IMR-90 (cell line): Measurements from ENCODE around the gene JADE2. TPM values are rescaled to one million over a fixed set of nuclear protein-coding genes. Genes with fewer than 3 reads are reported as not detected.

Experiments
- ATAC-seq: fragments of 200-7000 bp; cut with Tn5 transposase; 2 replicates; pipeline ENCODE4 v1.9.1; 2020; ENCODE audit warnings: low read depth, mild to moderate bottlenecking, moderate library complexity
- BruUV-seq: library from RNA; stranded (reverse); fragments of 400-500 nt; replicated peaks from 2 replicates; lab custom pipeline; 2021; lab: Mats Ljungman, UMichigan
- CTCF ChIA-PET: fragments of 300-600 bp; formaldehyde crosslinking; extraction: SDS; loops from one replicate; lab custom pipeline; 2021; ENCODE audit warnings: antibody characterized with exemption; lab: Yijun Ruan, JAX
- POLR2A ChIA-PET: fragments of 300-600 bp; sonication (Branson Sonifier 250); formaldehyde crosslinking; loops from one replicate; lab custom pipeline; 2022; ENCODE audit warnings: antibody characterized with exemption; ENCODE audit not compliant: unreplicated experiment; lab: Charles Lee
- DNase-seq: peaks from one replicate; pipeline ENCODE4 v3.0.0; 2013
- H2AFZ ChIP-seq: replicated peaks from 2 replicates; pipeline ENCODE3; 2013; ENCODE audit warnings: low read length, mild to moderate bottlenecking; ENCODE audit not compliant: poor library complexity
- H2AK5ac ChIP-seq: 2 replicates; pipeline ENCODE4 v1.6.1; 2013; ENCODE audit warnings: low read depth, low read length, inconsistent platforms
- H2AK9ac ChIP-seq: replicated peaks from 2 replicates; pipeline ENCODE3; 2013; ENCODE audit warnings: mild to moderate bottlenecking, low read depth, low read length, moderate library complexity; ENCODE audit not compliant: poor library complexity
- H2BK120ac ChIP-seq: 2 replicates; pipeline ENCODE4 v1.6.1; 2013; ENCODE audit warnings: low read depth, low read length, inconsistent platforms
- H2BK15ac ChIP-seq: 3 replicates; pipeline ENCODE4 v1.6.1; 2013; ENCODE audit warnings: low read depth, low read length, inconsistent platforms
- H2BK20ac ChIP-seq: 2 replicates; pipeline ENCODE4 v1.6.1; 2013; ENCODE audit warnings: low read depth, mild to moderate bottlenecking, inconsistent platforms, low read length, moderate library complexity
- H2BK5ac ChIP-seq: 2 replicates; pipeline ENCODE4 v1.6.1; 2013; ENCODE audit warnings: mild to moderate bottlenecking, low read depth, low read length, inconsistent platforms; ENCODE audit not compliant: poor library complexity, severe bottlenecking
- H3K14ac ChIP-seq: replicated peaks from 2 replicates; pipeline ENCODE4 v1.6.1; 2013; ENCODE audit warnings: low read depth, low read length, inconsistent platforms
- H3K18ac ChIP-seq: 2 replicates; pipeline ENCODE4 v1.6.1; 2013; ENCODE audit warnings: low read depth, low read length, control low read depth
- H3K23ac ChIP-seq: 2 replicates; pipeline ENCODE4 v1.6.1; 2013; ENCODE audit warnings: low read depth, low read length, inconsistent platforms
- H3K27ac ChIP-seq: 2 replicates; pipeline ENCODE4 v1.5.1; 2013; ENCODE audit warnings: mild to moderate bottlenecking, control low read depth, low read length; ENCODE audit not compliant: insufficient read depth
- H3K27me3 ChIP-seq: 2 replicates; pipeline ENCODE4 v1.6.1; 2013; ENCODE audit warnings: low read length; ENCODE audit not compliant: control insufficient read depth, insufficient read depth
- H3K36me3 ChIP-seq: 2 replicates; pipeline ENCODE4 v1.6.1; 2013; ENCODE audit warnings: low read length, mixed read lengths; ENCODE audit not compliant: control insufficient read depth, insufficient read depth
- H3K4ac ChIP-seq: 2 replicates; pipeline ENCODE4 v1.6.1; 2013; ENCODE audit warnings: low read depth, low read length, inconsistent platforms
- H3K4me1 ChIP-seq: 2 replicates; pipeline ENCODE4 v1.6.1; 2013; ENCODE audit warnings: low read length, mixed read lengths; ENCODE audit not compliant: control insufficient read depth, insufficient read depth
- H3K4me2 ChIP-seq: 2 replicates; pipeline ENCODE4 v1.6.1; 2013; ENCODE audit warnings: low read depth, mild to moderate bottlenecking, control low read depth, low read length, moderate library complexity
- H3K4me3 ChIP-seq: 2 replicates; pipeline ENCODE4 v1.5.1; 2013; ENCODE audit warnings: low read depth, mild to moderate bottlenecking, control low read depth, low read length, moderate library complexity; ENCODE audit not compliant: insufficient read depth
- H3K56ac ChIP-seq: 2 replicates; pipeline ENCODE4 v1.6.1; 2013; ENCODE audit warnings: low read length, inconsistent platforms; ENCODE audit not compliant: insufficient read depth; ENCODE audit errors: extremely low read depth
- H3K79me1 ChIP-seq, 2 experiments: 2 replicates each; pipeline ENCODE4 v1.6.1; 2013; ENCODE audit warnings: low read length in 2 of 2, inconsistent platforms in 1 of 2, low read depth in 1 of 2
- H3K9ac ChIP-seq: 2 replicates; pipeline ENCODE4 v1.6.1; 2013; ENCODE audit warnings: low read depth, low read length, control low read depth
- H3K9me1 ChIP-seq: 2 replicates; pipeline ENCODE4 v1.6.1; 2013; ENCODE audit warnings: low read length, inconsistent platforms; ENCODE audit not compliant: insufficient read depth
- H3K9me3 ChIP-seq: 2 replicates; pipeline ENCODE4 v1.6.1; 2013; ENCODE audit warnings: low read length; ENCODE audit not compliant: control insufficient read depth, insufficient read depth
- H4K20me1 ChIP-seq: 2 replicates; pipeline ENCODE4 v1.6.1; 2013; ENCODE audit warnings: low read length, inconsistent platforms; ENCODE audit not compliant: insufficient read depth
- H4K5ac ChIP-seq: 2 replicates; pipeline ENCODE4 v1.6.1; 2013; ENCODE audit warnings: mild to moderate bottlenecking, low read depth, low read length, control low read depth
- H4K8ac ChIP-seq, 2 experiments: 2 replicates each; pipeline ENCODE4 v1.6.1; 2013; ENCODE audit warnings: low read depth in 2 of 2, low read length in 2 of 2, control low read depth in 1 of 2, inconsistent platforms in 1 of 2
- H4K91ac ChIP-seq: 2 replicates; pipeline ENCODE4 v1.6.1; 2013; ENCODE audit warnings: low read depth, low read length, inconsistent platforms; ENCODE audit not compliant: insufficient read depth
- BHLHE40 ChIP-seq: fragments of 150-350 bp; IDR thresholded peaks from 2 replicates; pipeline ENCODE4 v1.6.1; 2016; ENCODE audit warnings: mild to moderate bottlenecking, low read depth, low read length
- CHD1 ChIP-seq: IDR thresholded peaks from 2 replicates; pipeline ENCODE4 v1.6.1; 2012; ENCODE audit warnings: low read depth, low read length, improper control_type of control experiment
- ELK1 ChIP-seq: fragments of 150-350 bp; IDR thresholded peaks from 2 replicates; pipeline ENCODE4 v1.6.1; 2016; ENCODE audit warnings: low read depth, mild to moderate bottlenecking, low read length, moderate library complexity, borderline replicate concordance
- FOS ChIP-seq: fragments of 150-350 bp; IDR thresholded peaks from 2 replicates; pipeline ENCODE4 v1.6.1; 2016; ENCODE audit warnings: low read depth, low read length
- MAFK ChIP-seq: IDR thresholded peaks from 2 replicates; pipeline ENCODE4 v1.6.1; 2012; ENCODE audit warnings: low read depth, low read length, improper control_type of control experiment
- MAZ ChIP-seq: IDR thresholded peaks from 2 replicates; pipeline ENCODE4 v1.6.1; 2012; ENCODE audit warnings: low read depth, mild to moderate bottlenecking, low read length, improper control_type of control experiment, moderate library complexity, borderline replicate concordance
- MXI1 ChIP-seq: IDR thresholded peaks from 2 replicates; pipeline ENCODE4 v1.6.1; 2012; ENCODE audit warnings: low read depth, mild to moderate bottlenecking, low read length, moderate library complexity, borderline replicate concordance
- NFE2L2 ChIP-seq: fragments of 150-350 bp; IDR thresholded peaks from 2 replicates; pipeline ENCODE4 v1.6.1; 2016; ENCODE audit warnings: low read depth, mild to moderate bottlenecking, low read length
- POLR2A ChIP-seq: IDR thresholded peaks from 2 replicates; pipeline ENCODE4 v1.6.1; 2012; ENCODE audit warnings: mild to moderate bottlenecking, low read depth, low read length
- RCOR1 ChIP-seq: IDR thresholded peaks from 2 replicates; pipeline ENCODE4 v1.6.1; 2012; ENCODE audit warnings: mild to moderate bottlenecking, low read length, improper control_type of control experiment; ENCODE audit not compliant: insufficient replicate concordance
- RFX5 ChIP-seq: IDR thresholded peaks from 2 replicates; pipeline ENCODE4 v1.8.0; 2012; ENCODE audit warnings: low read depth, mild to moderate bottlenecking, low read length, moderate library complexity
- SMC3 ChIP-seq: fragments of 150-350 bp; IDR thresholded peaks from 2 replicates; pipeline ENCODE4 v1.6.1; 2016; ENCODE audit warnings: low read depth, mild to moderate bottlenecking, antibody characterized with exemption, low read length, moderate library complexity
- whole genome bisulfite sequencing, 2 experiments: methylation state at CpG; one replicate each; pipeline versions ENCODE4 v1.1.5 to v1.1.7; 2013; ENCODE audit warnings: missing lambda C conversion rate in 2 of 2; ENCODE audit not compliant: insufficient read length in 1 of 2; ENCODE audit errors: extremely low coverage in 2 of 2; 5-methylcytosine and 5-hydroxymethylcytosine counted together
- dilution Hi-C: fragments of 300-500 bp; cut with HindIII; formaldehyde crosslinking; loops from one replicate; pipeline ENCODE4 v1.14.3; 2018; ENCODE audit warnings: low sequenced_read_pairs; ENCODE audit not compliant: unreplicated experiment
- in situ Hi-C: fragments of 300-500 bp; cut with MboI; formaldehyde crosslinking; loops from 3 replicates; pipeline ENCODE4 v1.14.3; 2019; ENCODE audit warnings: low sequenced_read_pairs, inconsistent platforms, mixed read lengths
- intact Hi-C: fragments of 100-400 bp; cut with micrococcal nuclease; formaldehyde crosslinking; loops from 2 replicates; pipeline ENCODE4 v1.10.0; 2022
- polyA plus RNA-seq, 3 experiments: library from polyadenylated mRNA; depleted of rRNA; stranded (reverse); fragments of >200 nt; gene quantifications; 2 replicates each; pipeline ENCODE4 v1.2.3, GENCODE V29; 2012; ENCODE audit warnings: low replicate concordance in 1 of 3
- total RNA-seq: library from RNA; depleted of rRNA; stranded (reverse); fragments of >200 nt; gene quantifications from 2 replicates; pipeline ENCODE4 v1.2.3, GENCODE V29; 2012
- TF ChIP-seq, protein P1 (sequence below): conservative IDR thresholded peaks from 2 replicates; pipeline ENCODE4 v1.5.1; 2012; ENCODE audit warnings: mild to moderate bottlenecking, low read depth, low read length, improper control_type of control experiment
- TF ChIP-seq, protein P2 (sequence below): fragments of 150-350 bp; IDR thresholded peaks from 2 replicates; pipeline ENCODE4 v1.6.1; 2017; ENCODE audit warnings: mild to moderate bottlenecking, antibody characterized with exemption, low read length, low read depth

The JADE2 gene
- total and polyA plus RNA-seq, 2 of the 4 experiments (the other 2 are of a cell fraction) = 13.3 to 14.9 TPM

- no peaks in the 10 kb centered on the region for H3K9me3 ChIP-seq
- H3K4me1 ChIP-seq = peaks cover 23% of the 10 kb centered on the region
- no peak overlapping the region for H4K5ac ChIP-seq
- no peak overlapping the region for H2AFZ ChIP-seq
- H3K23ac ChIP-seq = no peak overlapping the region
- peaks cover 6% of the 10 kb centered on the region for H4K20me1 ChIP-seq
- H3K27ac ChIP-seq = no peak overlapping the region
- H3K14ac ChIP-seq = no peak overlapping the region
- no peaks in the 10 kb centered on the region for H3K27me3 ChIP-seq
- no peak overlapping the region for H3K4me3 ChIP-seq
- no peak overlapping the region for H3K4ac ChIP-seq
- no TSS peak for BruUV-seq
- peaks cover 25% of the 10 kb centered on the region for H3K9me1 ChIP-seq
- H3K79me1 ChIP-seq = peaks cover 4 to 35% of the 10 kb centered on the region in 2 experiments; a peak in 3 of 4 replicates
- no peak overlapping the region for H2BK20ac ChIP-seq
- no peak overlapping the region for H2AK9ac ChIP-seq
- CTCF ChIA-PET = no interaction called here
- no peak overlapping the region for H3K18ac ChIP-seq
- peaks cover 74% of the 10 kb centered on the region for H3K36me3 ChIP-seq
- WGBS, 2 experiments = 100% methylated on average over 1 of the region's 4 CpGs; no CpG with 5 or more reads in 1 of the 2 experiments
- H2BK120ac ChIP-seq = no peak overlapping the region
- dilution Hi-C loops (no loop called here), intact Hi-C loops (no loop called here), in situ Hi-C loops (no loop called here)
- POLR2A ChIA-PET = no interaction called here
- DNase-seq (no peak), ATAC-seq (no peak)
- no peak overlapping the region for H4K8ac ChIP-seq
- TF ChIP-seq, protein P1, sequence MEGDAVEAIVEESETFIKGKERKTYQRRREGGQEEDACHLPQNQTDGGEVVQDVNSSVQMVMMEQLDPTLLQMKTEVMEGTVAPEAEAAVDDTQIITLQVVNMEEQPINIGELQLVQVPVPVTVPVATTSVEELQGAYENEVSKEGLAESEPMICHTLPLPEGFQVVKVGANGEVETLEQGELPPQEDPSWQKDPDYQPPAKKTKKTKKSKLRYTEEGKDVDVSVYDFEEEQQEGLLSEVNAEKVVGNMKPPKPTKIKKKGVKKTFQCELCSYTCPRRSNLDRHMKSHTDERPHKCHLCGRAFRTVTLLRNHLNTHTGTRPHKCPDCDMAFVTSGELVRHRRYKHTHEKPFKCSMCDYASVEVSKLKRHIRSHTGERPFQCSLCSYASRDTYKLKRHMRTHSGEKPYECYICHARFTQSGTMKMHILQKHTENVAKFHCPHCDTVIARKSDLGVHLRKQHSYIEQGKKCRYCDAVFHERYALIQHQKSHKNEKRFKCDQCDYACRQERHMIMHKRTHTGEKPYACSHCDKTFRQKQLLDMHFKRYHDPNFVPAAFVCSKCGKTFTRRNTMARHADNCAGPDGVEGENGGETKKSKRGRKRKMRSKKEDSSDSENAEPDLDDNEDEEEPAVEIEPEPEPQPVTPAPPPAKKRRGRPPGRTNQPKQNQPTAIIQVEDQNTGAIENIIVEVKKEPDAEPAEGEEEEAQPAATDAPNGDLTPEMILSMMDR = no peak
- TF ChIP-seq FOS (no peak), RFX5 (no peak), MAFK (no peak), BHLHE40 (no peak), MAZ (no peak), CHD1 (no peak), ELK1 (no peak), SMC3 (no peak), NFE2L2 (no peak), POLR2A (no peak), MXI1 (no peak), RCOR1 (no peak)
- TF ChIP-seq, protein P2, sequence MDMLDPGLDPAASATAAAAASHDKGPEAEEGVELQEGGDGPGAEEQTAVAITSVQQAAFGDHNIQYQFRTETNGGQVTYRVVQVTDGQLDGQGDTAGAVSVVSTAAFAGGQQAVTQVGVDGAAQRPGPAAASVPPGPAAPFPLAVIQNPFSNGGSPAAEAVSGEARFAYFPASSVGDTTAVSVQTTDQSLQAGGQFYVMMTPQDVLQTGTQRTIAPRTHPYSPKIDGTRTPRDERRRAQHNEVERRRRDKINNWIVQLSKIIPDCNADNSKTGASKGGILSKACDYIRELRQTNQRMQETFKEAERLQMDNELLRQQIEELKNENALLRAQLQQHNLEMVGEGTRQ = no peak
- H2AK5ac ChIP-seq = no peak overlapping the region
- no peak overlapping the region for H3K56ac ChIP-seq
- H2BK15ac ChIP-seq = no peak overlapping the region
- H3K9ac ChIP-seq = no peak overlapping the region
- no peak overlapping the region for H4K91ac ChIP-seq
- no peak overlapping the region for H2BK5ac ChIP-seq
- H3K4me2 ChIP-seq = no peak overlapping the region
These were observed 38.9 kb downstream of the JADE2 start for GRCh38 chr5:134564396-134564795.
